Hematopoietic multipotent progenitor cell (in vitro differentiated cells): ENCODE measurements around the gene RPS23. TPM values are rescaled to one million over a fixed set of nuclear protein-coding genes. Genes with fewer than 3 reads are reported as not detected.
"Not testable (repeated sequence)": the region's sequence is repeated elsewhere in the genome, so short reads cannot be mapped to it uniquely, and the experiment has no call there.

Experiments used
- DNase-seq, 3 donors: peaks; one replicate each; pipeline ENCODE4 v3.0.0-alpha.2; 2011 to 2015; ENCODE audit warnings: low read depth in 2 of 3, low spot score in 2 of 3
- total RNA-seq: library from RNA; depleted of rRNA; stranded (reverse); fragments of >200 nt; gene quantifications from one replicate; pipeline ENCODE4 v1.2.3, GENCODE V29; 2012

RPS23 gene
- total RNA-seq, 1 donor: 4,647 TPM

DNA sequence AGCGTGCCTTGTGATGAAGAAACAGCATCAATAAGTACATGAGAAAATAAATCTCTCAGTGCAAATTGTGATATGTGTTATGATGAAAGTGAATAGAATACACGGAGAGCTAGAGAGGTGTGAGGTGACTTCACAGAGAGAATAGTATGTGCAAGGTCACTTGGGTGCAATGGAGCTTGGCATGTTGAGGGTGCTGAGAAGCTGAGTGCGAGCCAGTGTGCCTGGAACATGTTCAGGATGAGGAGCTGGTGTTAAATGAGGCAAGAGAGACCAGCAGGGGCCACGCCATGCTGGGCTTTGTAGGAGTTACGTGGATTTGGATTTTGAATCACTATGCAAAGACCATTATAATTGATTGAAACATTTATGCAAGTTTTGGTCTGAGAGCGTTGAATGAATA, 12.8 kb upstream of the RPS23 start:
- no peak for DNase-seq

DNA sequence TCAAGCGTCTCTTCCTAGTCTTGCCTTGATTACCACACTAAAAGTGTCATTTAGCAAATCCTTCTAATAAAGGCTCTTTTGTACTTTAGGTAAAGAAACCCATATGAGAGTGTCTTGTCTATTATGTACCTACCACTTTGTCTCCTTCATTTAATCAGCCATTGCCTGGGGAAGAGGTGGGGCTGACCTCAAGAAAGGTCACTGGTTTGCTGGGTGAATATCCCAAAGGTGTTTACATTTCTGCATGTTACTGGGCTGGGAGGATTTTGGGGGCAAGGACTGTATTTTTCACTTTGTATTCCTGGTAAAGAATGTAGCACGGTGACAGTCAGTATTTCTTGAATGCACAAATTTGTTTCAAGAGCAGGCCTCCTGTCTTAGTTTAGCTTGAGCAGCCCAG, 11.9 kb upstream of the RPS23 start:
- DNase-seq: no peak

DNA sequence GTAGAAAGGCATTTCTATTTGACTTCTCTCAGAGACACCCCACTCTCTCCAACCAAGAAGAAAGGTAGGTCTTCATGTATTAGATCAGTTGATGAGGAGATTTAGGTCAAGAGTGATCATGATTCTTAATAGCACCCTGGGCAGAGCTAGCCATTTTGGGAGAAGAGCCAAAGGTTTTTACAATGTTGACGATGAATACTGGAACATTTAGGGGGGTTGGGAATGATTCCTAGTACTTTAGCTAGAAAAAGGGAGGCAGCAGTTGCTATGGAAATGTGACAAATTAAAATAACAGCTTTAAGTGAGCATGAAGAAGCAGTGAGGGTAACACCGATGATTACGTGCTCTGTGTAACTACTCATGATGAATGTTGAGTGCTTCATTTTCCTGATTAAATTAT, 9.5 kb upstream of the RPS23 start:
- no peak for DNase-seq

DNA sequence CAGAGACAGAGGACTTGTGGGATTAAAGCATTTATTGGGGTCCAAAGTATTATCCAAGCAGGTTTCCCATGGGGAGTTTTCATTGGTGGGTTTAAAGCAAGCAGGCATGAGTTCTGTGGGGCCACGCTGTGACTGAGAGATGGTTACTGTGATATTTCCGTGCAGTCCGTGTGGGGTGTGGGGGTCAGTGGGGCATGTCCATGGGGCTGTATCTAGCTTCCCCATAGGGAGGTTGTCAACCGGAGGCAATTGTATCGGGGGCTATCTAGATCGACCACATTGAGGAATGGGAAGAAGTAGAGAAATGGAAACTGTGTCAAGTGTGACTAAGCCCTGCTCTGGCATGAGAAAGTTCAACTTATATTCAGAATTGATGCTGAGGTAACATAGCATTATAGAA, 7.1 kb upstream of the RPS23 start:
- no peak for DNase-seq

DNA sequence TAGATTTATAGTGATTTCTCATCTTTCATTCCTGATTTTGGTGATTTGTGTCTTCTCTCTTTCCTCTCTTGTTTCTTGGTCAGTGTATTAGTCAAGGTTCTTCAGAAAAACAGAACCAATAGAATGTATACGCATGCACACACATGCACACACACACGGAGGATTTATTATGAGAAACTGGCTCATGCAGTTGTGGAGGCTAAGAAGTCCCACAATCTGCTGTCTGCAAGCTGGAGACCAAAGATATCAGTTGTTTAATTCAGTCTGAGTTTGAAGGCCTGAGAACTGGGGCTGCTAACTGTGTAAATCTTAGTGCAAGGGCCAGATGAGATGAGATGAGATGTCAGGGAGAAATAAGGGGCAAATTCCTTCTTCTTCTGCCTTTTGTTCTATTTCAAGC, 5.7 kb upstream of the RPS23 start:
- DNase-seq: no peak

DNA sequence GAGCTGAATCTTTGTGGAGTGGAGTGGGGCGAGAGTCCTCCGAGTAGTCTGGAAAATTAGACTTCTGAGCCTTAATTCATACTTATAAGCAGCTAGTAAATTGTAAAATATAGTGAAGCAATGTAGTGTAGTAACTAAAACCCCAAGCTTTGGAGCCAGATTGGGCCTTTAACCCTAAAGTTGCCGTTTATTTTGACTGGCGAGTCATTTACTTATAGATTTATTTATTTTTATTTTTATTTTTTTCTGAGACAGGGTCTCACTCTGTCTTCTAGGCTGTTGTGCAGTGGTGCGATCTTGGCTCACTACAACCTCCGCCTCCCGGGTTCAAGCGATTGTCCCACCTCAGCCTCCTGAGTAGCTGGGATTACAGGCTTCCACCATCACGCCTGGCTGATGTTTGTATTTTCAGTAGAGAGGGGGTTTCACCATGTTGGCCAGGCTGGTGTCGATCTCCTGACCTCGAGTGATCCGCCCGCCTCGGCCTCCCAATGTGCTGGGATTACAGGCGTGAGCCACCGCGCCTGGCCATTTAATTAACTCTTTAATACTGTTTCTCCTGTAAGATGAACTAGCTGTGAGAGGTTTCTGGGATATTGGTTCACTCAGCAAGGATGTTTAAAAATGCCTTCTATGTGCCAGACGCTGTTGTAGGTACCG, 687 bp upstream of the RPS23 start:
- DNase-seq: no peak

DNA sequence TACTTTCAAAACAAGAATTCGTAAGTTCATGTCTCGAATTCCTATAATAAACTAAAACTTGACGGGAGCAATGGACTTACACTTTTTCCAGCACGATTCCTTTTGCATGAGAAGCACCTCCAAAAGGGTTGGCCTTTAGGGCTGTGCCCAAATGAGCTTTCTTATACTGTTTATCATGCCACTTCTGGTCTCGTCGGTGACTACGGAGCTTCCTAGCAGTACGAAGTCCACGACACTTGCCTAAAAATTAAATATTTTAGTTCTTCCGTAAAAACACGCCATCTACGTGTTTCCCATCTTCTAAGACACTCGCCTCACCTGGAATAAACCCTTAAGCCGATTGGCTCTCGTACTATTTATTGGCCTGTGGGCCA, 554 bp downstream of the RPS23 start:
- DNase-seq: no peak

DNA sequence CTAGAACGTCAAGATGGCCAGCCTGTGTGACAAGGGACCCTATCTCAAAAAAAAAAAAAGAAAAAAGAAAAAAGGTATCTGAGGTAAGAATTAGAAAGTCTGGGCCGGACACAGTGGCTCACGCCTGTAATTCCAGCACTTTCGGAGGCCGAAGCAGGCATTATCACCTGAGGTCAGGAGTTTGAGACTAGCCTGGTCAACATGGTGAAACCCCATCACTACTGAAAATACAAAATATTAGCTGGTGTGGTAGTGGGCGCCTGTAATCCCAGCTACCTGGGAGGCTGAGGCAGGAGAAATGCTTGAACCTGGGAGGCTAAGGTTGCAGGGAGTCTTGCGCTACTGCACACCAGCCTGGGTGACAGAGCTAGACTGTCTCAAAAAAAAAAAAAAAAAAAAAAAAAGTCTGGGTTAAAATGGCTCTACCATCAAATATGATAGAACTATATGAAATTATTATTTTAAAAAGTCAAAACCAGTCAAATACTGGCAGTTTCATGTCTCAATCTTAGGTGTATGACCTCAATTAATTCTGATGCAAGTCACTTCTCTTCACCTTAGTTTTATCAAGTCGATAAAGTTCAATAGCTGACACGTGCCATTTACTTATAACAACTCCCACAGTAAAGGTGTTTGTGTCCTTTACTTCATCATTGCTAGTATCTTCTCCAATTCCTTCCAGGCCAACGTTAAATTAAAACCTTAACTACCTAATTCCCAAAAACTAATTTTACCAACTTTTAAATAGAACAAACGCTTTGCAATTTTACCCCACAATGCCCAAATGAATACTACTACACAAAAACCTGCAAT, 1.1 kb downstream of the RPS23 start:
- DNase-seq: no peak

DNA sequence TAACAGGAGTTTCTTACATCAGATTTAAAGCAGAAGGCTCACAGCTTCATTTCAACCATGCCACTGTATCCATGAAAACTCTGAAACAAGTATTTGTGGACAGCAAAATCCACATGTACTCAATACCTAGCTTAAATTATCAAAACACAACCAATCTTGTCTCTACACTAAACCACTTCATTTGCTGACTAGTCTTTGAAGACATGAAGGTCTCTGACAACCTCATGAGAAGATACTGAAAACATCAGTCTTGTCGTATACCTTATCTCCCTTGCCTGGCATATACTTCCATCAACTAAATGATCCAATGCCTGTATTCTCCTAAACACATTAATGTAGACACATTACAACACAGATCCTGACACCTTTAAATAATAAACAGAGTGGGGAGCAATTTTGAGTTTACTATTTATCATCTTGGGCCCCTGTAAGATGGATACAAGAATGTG, 2.9 kb downstream of the RPS23 start:
- DNase-seq: no peak

DNA sequence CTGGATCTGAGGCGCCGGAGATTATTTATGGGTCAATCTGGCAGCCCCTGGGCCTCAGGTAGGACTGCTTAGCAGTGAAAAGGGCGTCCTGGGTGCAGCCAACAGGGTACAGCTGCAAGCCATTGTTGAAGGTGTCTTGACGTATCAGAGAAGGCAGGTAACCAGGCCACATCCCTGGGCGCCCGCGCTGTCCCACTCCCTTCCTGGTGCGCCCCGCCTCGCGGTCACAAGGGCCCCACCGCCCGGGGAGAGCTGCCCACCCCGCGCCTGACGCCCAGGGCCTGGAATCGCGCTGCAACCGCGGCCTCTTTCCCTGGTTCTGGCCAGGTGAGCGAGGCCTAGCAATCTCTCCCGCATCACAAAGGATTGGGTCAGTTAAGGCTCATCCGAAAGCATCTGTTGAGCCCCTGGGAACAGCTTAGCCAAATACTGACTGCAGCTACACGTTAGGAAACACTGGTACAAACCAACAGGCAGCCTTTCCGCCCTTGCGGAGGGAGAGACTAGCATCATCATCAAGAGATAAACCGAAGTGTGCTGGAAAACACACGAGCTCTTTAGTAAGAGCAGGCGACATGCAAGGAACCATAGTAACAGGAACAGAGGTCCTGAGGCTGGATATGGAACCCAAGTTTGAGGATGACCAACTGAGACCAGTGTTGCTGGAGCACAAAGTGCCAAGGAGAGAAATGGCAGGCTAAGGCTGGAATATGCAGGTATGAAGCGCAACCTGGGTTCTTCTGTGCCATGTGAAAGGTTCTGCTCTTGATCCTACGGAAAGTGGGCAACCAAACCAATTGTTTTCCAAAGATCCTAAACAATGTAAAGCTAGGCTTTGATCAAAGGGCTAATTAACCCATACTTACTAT, 3.6 kb downstream of the RPS23 start:
- DNase-seq: no peak

DNA sequence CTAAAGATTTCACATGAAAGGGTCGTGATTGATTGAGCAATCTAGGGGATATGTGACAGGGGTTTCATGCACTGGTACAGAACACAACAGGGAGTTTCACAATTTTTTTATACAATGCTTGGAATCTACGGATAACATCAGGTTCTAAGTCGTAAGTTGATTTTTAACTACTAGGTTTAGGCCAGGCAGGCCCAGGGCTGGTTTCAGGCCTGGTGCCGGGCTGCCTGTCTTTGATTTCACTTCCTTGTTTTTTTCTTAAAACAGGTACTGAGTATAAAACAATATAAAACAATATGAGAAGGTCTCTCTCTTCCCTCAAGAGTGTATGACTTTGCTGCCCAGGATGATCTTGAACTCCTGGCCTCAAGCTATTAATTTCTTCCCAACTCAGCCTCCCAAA, 4.7 kb downstream of the RPS23 start:
- DNase-seq: not testable (repeated sequence)

DNA sequence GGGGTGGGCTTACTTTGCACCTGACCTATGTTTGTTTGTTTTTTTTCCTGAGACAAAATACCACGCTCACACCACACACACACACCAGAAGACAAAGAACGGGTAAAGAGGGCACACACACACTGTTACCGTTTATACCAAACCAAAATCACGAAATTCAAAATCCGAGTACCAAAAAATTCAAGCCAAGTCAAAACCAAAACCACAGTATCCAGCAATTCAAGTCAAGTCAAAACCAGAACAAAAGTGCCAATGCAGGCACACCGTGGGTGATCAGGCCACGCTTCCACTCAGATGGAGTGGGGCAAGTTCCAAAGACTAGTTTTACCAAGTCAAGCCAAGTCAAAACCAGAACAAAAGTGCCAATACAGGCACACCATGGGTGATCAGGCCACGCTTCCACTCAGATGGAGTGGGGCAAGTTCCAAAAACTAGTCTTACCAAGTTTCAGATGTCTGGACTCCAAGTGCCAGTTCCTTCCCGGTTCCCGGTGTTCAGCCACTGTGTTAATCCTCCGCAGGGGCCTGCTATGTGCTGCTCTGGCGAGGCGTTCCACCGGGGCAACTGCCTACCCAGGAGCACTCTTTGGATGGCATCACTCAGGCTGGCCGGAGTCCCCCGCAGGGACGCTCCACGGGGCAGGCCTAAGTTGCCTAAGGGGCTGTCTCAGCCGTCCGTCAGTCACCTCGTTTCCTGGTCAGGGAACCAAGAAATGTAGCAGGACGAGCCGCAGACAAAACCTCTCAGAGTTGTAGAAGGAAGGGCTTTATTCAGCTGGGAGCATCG, 5.4 kb downstream of the RPS23 start:
- not testable (repeated sequence) for DNase-seq

DNA sequence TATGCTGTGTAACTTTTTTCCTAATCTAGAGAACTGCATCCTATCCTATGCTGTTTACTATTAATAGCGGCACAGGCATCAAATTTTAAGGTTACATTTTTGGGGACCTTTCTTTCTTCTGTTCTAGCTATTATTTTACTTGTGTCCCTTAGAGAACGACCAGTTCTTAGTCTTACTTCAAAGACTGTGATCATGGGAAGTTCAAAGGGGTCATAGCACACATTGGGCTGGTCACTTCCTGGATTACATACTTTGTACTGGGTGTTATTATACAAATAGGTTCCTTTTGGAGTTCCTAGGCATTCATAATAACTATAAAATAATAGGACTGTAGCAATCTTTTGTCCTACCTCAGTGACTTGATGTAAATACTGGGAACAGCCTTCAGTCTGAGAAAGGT, 8.8 kb downstream of the RPS23 start:
- DNase-seq: not testable (repeated sequence)

DNA sequence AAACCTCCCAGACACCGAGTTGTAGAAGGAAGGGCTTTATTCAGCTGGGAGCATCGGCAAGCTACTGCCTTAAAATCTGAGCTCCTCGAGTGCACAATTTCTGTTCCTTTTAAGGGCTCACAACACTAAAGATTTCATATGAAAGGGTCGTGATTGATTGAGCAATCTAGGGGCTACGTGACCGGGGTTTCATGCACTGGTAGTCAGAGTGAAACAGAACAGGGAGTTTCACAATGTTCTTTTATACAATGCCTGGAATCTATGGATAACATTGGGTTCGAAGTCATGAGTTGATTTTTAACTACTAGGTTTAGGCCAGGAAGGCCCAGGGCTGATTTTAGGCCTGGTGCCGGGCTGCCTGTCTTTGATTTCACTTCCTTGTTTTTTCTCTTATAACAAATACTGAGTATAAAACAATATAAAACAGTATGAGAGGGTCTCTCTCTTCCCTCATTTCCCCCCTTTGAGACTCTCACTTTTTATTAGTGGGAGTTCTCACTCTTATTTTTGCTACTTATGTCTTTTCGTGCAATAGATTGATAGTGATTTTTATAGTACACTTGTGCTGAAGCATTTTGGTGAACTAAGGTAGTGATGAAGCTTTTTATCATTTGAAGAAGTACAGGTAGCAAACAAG, 10.7 kb downstream of the RPS23 start:
- not testable (repeated sequence) for DNase-seq

DNA sequence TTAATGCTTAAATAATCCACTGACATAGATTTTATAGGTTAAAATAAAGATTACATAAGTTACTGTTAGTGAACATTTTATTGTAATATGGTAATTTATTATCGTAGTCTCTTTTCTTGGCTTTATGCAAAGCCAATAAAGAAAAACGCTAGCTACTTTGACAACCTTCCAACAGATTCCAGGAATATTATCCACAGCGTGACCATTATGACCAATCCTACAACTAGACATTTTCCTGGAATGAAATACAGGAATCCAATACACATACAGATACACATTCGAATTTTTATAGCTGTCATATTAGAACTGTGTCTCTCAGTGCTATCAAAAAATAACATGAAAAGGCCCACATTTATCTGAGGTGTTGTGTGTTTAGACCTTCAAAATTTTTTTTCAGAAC, 13.1 kb downstream of the RPS23 start:
- DNase-seq: no peak

DNA sequence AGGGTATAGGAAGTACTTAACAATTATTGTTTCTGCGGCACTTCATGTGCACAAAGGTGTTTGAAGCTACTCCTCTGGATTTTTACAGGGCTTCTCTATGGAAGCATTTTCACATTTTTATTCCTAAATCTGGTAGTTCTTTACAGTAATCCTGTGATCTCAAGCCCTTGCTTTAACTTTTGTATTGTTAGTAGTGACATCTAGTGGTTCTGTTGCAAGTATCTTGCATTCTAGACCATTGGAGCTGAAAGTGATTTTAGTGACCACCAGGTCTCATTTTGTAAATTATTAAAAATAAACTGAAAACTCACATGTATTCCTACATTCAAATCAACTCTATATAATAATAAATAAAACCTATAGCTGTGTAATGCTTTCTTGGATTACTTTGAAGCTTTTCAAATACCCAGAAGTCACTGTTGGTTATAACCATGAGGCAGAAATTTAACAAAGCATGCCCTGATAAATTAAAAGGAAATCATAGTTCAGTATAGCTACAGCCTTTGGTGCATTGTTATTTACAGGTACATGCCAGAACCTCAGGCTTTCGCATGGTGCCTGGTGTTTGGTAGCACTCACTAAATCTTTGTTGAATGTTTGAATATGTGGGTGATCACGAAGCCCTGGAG, 18.9 kb downstream of the RPS23 start:
- peak in 2 of 3 donors; percentile 14 to 49 for DNase-seq

DNA sequence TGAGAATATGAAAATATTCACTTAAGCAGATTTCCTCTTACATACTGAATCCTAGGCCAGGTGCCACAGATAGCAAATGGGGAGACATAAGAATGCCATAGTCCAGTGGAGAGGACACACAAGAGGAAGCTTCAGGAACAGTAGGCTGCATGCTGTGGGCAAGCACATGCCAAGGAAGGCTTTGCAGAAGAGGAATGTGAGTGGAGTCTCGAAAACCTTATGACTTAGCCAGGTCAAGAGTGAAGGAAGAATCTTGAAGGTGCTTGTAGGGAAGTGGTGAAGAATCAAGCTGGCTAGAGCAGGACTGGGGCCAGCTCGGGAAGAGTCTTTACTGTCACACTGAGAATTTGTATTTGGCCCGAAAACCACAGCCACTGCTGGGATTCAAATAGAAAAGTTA, 20.4 kb downstream of the RPS23 start:
- DNase-seq: no peak

DNA sequence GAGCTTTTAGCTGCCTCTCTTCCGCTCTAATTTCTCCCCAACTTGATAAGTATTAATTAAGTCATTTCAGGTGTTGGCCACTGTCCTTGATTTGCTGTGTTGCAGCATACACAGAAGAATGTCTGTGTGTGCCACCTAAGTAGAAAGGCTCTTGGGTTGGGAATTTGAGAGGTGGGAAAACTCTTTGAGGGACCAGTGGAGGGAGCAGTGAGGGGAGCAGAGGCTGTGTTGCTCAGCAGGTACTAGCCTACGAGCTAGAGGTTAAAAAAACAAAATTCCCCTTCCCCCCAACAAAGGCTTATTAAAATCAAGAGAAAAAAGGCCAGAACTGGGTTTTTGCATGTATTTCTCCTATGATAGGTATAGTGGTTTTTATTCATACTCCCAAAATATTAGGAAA, 20.9 kb downstream of the RPS23 start:
- DNase-seq: no peak

DNA sequence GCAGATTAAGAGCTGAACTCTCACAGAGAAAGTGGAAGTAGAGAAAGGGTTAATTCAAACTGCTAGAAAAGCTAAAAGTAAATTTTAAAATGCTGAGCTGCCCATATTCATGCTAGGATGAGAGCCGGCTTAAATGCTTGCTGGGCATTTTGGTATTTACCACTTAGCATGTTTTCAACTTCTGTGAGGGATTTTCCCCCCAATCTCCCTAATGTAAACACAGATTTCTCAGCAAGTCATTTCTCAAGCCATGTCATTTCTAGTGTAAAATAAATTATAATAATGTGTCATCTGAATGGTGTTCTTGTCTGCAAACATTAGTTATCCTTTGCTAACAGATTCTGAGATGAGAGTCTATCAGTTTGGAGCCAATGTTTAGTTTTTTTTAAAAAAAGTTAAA, 22.3 kb downstream of the RPS23 start:
- DNase-seq: no peak

DNA sequence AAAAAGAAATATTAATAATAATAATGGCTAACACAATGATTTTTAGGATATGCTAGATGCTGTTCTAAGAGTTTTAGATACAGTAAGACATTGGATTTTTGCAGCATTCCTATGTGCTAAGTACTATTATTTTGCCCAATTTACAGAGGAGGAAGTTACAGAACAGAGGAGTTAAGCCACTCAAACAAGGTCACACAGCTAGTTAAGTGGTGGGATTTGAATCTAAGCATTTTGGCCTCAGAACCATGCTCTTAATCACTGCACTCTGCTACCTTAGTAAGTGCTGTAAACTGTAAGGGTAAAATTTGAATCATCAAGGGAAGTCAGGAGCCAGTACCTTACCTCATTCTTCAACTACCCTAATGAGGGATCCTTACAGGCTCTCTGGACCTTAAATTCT, 25.4 kb downstream of the RPS23 start:
- no peak for DNase-seq
